GM12892 (cell line): ENCODE results near the gene PCDHA6. TPM values are rescaled to one million over a fixed set of nuclear protein-coding genes. Genes with fewer than 3 reads are reported as not detected.
"Not testable (repeated sequence)": the region's sequence is repeated elsewhere in the genome, so short reads cannot be mapped to it uniquely, and the experiment has no call there.

Experiments
- DNase-seq: peaks from one replicate; pipeline ENCODE4 v3.0.0; 2011; ENCODE audit not compliant: insufficient read length
- FAIRE-seq: peaks from 2 replicates; lab custom pipeline; 2011; peaks lifted over from hg19 to GRCh38; lab: Jason Lieb, UNC
- POLR2A ChIP-seq: IDR thresholded peaks from 2 replicates; pipeline ENCODE4 v1.6.1; 2011; ENCODE audit warnings: low read depth, low read length, control low read depth
- POLR2AphosphoS5 ChIP-seq: IDR thresholded peaks from 2 replicates; pipeline ENCODE4 v1.6.1; 2011; ENCODE audit warnings: low read depth, low read length, control low read depth
- TAF1 ChIP-seq: IDR thresholded peaks from 2 replicates; pipeline ENCODE4 v1.6.1; 2011; ENCODE audit warnings: low read depth, mild to moderate bottlenecking, control low read depth, low read length, borderline replicate concordance
- polyA plus RNA-seq: library from polyadenylated mRNA; unstranded; fragments of >200 nt; gene quantifications from one replicate; pipeline ENCODE4 v1.2.1, GENCODE V29; 2012; ENCODE audit warnings: missing spikeins, inconsistent platforms; ENCODE audit not compliant: missing spikeins

The PCDHA6 gene, protein sequence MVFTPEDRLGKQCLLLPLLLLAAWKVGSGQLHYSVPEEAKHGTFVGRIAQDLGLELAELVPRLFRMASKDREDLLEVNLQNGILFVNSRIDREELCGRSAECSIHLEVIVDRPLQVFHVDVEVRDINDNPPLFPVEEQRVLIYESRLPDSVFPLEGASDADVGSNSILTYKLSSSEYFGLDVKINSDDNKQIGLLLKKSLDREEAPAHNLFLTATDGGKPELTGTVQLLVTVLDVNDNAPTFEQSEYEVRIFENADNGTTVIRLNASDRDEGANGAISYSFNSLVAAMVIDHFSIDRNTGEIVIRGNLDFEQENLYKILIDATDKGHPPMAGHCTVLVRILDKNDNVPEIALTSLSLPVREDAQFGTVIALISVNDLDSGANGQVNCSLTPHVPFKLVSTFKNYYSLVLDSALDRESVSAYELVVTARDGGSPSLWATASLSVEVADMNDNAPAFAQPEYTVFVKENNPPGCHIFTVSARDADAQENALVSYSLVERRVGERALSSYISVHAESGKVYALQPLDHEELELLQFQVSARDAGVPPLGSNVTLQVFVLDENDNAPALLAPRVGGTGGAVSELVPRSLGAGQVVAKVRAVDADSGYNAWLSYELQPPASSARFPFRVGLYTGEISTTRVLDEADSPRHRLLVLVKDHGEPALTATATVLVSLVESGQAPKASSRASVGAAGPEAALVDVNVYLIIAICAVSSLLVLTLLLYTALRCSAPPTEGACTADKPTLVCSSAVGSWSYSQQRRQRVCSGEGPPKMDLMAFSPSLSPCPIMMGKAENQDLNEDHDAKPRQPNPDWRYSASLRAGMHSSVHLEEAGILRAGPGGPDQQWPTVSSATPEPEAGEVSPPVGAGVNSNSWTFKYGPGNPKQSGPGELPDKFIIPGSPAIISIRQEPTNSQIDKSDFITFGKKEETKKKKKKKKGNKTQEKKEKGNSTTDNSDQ
- not detected for polyA plus RNA-seq

GRCh38 chr5:140827704-140828361 is at the start of gene PCDHA6:
PCDHA6 (plus strand) TSS chr5:140827960; CDS start chr5:140828092, 132 bp downstream.
- FAIRE-seq (no peak), DNase-seq (no peak)
- TF ChIP-seq POLR2AphosphoS5, result no peak
- no peak for TF ChIP-seq TAF1
- no peak for TF ChIP-seq POLR2A

GRCh38 chr5:140780512-140780911 is 47.2 kb upstream of the PCDHA6 start:
- TF ChIP-seq POLR2AphosphoS5 (no peak), POLR2A (no peak), TAF1 (no peak)
- no peak for FAIRE-seq
- no peak for DNase-seq

GRCh38 chr5:140785905-140786686 is 41.7 kb upstream of the PCDHA6 start, which contains the start of gene PCDHA1:
PCDHA1 (plus strand) TSS chr5:140786140.
- FAIRE-seq, result no peak
- no peak for DNase-seq
- TF ChIP-seq TAF1 (no peak), POLR2AphosphoS5 (no peak), POLR2A (no peak)

DNA sequence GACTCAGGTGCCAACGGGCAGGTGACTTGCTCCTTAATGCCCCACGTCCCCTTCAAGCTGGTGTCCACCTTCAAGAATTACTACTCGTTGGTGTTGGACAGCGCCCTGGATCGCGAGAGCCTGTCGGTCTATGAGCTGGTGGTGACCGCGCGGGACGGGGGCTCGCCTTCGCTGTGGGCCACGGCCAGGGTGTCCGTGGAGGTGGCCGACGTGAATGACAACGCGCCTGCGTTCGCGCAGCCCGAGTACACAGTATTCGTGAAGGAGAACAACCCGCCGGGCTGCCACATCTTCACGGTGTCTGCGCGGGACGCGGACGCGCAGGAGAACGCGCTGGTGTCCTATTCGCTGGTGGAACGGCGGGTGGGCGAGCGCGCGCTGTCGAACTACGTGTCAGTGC is 40.3 kb upstream of the PCDHA6 start:
- DNase-seq, FAIRE-seq: not testable (repeated sequence)

GRCh38 chr5:140787849-140788504 is 39.8 kb upstream of the PCDHA6 start:
- FAIRE-seq, result not testable (repeated sequence)

GRCh38 chr5:140791089-140791488 is 36.7 kb upstream of the PCDHA6 start:
- no peak for FAIRE-seq
- TF ChIP-seq POLR2AphosphoS5, result no peak
- no peak for TF ChIP-seq TAF1
- TF ChIP-seq POLR2A, result no peak

More at GRCh38 chr5:140787849-140788504, 39.8 kb upstream of the PCDHA6 start:
- not testable (repeated sequence) for DNase-seq

GRCh38 chr5:140794595-140795258 is 33.0 kb upstream of the PCDHA6 start, which contains the start of gene PCDHA2:
PCDHA2 (plus strand) TSS chr5:140794852.
- TF ChIP-seq TAF1 (no peak), POLR2A (no peak), POLR2AphosphoS5 (no peak)
- DNase-seq (no peak), FAIRE-seq (no peak)

More at GRCh38 chr5:140791089-140791488, 36.7 kb upstream of the PCDHA6 start:
- DNase-seq, result no peak

- FAIRE-seq (no peak), DNase-seq (no peak)
- TF ChIP-seq POLR2AphosphoS5 (no peak), TAF1 (no peak), POLR2A (no peak)
These were observed 32.5 kb upstream of the PCDHA6 start for GRCh38 chr5:140795259-140795641.

GRCh38 chr5:140796072-140796717 is 31.6 kb upstream of the PCDHA6 start:
- FAIRE-seq, DNase-seq: not testable (repeated sequence)

DNA sequence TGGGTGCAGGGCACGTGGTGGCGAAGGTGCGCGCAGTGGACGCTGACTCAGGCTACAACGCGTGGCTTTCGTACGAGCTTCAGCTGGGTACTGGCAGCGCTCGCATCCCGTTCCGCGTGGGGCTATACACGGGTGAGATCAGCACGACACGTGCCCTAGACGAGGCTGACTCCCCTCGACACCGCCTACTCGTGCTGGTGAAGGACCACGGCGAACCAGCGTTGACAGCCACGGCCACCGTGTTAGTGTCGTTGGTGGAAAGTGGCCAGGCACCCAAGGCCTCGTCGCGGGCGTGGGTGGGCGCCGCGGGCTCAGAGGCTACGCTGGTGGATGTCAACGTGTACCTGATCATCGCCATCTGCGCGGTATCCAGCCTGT is 31.1 kb upstream of the PCDHA6 start:
- TF ChIP-seq POLR2AphosphoS5 (no peak), POLR2A (no peak), TAF1 (no peak)
- no peak for FAIRE-seq
- DNase-seq, result no peak
